ENCODE results near the gene SCGN.

DNA sequence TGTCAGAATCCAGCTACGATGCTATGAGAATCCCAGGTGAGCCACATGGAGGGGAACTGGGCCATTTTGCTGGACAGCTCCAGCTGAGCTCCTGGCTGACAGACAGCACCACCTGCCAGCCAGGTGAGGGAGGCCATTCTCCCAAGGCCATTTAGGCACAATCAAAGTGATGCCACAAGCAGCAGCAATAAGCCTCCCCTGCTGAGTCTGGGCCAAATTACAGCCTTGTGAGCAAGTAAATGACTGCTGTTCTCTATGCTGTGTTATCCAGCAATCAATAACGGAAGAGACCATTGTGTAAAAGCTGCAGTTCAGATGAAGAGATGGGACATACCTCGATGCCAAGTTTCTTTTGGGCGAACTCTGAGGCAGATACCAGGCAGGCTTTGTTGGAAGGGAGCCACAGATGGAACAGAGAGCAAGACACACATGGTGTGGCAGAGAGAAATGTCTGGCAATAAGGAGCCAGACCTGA is 14.0 kb upstream of the SCGN start:
- TF ChIP-seq, protein P1, sequence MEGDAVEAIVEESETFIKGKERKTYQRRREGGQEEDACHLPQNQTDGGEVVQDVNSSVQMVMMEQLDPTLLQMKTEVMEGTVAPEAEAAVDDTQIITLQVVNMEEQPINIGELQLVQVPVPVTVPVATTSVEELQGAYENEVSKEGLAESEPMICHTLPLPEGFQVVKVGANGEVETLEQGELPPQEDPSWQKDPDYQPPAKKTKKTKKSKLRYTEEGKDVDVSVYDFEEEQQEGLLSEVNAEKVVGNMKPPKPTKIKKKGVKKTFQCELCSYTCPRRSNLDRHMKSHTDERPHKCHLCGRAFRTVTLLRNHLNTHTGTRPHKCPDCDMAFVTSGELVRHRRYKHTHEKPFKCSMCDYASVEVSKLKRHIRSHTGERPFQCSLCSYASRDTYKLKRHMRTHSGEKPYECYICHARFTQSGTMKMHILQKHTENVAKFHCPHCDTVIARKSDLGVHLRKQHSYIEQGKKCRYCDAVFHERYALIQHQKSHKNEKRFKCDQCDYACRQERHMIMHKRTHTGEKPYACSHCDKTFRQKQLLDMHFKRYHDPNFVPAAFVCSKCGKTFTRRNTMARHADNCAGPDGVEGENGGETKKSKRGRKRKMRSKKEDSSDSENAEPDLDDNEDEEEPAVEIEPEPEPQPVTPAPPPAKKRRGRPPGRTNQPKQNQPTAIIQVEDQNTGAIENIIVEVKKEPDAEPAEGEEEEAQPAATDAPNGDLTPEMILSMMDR (IDR thresholded peaks at IDR 0.05) = no peak
- no peak for TF ChIP-seq POLR2A (IDR thresholded peaks at IDR 0.05)
